T-helper 2 cell treated with Interferon-gamma antibody and Interleukin-4, amounts not matched to agents 100 ng/mL and 5 ng/mL, for 36 hours (primary cell): ENCODE measurements around the gene ASPSCR1. TPM values are rescaled to one million over a fixed set of nuclear protein-coding genes. Genes with fewer than 3 reads are reported as not detected.

Experiments
- intact Hi-C: fragments of 100-400 bp; cut with micrococcal nuclease; formaldehyde crosslinking; loops from one replicate; pipeline ENCODE4 v1.15.1; 2023
- total RNA-seq: library from RNA; stranded (reverse); gene quantifications from 2 replicates; pipeline ENCODE4 v1.2.3, GENCODE V29; 2022

The ASPSCR1 gene
- total RNA-seq, 1 donor from 2014 or later, result 35.5 TPM

DNA sequence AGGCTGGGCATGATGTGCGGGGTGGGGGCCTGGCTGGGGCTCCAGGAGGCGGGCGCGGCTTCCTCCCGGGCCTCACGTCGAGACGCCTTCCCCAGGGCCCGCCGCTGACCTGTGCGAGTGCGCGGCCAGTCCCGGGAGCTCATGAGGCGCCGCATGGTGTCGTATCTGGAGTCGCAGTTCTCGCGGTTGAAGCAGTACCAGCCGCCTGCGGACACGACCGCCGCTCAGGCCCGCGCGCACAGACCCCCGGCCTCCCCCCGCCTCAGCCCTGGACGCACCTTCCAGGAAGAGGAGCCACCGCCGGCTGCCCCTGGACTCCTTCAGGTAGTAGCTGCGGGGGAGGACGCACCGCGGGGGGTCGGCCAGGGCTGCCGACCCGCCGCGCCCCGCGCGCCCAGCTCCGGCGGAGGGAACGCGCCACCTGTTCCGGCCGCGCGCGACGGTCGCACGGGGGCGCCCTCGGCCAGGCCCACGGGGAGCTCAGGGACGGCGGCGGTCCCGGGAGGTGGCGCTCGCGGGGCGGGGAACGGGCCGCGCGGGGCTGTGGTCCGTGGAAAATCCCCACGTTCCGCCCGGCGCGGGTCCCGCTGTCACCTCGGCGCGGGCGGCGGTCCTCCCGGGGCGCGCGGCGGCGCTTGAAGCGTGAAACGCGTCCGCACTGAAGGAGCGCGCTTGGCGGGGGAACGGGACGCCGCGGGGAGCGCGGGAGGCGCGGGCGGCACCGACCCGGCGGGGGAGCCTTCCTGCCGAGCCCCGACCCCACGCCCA, 17.9 kb upstream of the ASPSCR1 start:
- intact Hi-C loops, result loop anchor here (1.0 kb wide), 1 partner anchor 62 kb away; no protein-coding TSS in a partner anchor

DNA sequence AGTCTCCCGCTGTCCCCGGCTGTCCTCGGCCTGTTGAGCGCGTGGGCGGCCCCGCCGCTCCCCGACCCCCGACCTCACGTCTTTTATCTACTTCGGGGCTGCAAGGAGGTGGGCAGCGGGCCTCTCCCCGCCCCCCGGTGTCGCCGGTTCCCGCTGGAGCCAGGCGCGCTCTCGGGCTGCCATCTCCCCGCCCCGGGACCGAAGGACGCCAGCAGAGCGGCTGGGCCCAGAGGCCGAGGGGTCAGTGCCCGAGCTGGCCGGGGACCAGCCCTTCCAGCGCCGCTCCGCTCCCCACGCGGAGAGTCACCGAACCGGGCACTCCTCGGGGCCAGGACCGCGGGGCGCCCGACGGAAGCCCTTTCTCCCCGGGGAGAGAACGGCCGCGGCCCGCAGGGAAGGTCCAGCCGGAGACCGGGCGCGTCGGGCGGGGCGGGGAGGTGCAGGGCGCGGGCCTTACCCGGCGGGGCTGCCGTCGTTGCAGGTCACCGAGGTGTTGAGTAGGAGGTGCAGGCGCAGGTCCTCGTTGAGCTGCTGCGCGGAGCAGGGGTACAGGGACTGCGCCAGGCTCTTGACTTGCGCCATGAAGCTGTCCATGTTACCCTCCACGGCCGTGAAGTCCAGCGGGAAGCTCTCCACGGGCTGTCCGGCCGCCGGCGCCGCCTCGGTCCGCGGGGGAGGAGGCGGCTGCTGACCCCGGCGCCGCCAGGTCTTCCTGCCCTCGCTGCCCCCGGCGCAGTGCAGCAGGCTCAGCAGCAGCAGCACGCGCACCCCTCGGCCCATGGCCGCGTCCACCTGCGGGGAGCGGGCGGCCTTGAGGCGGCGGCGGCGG, 17.1 kb upstream of the ASPSCR1 start:
- intact Hi-C loops, result no loop called here

DNA sequence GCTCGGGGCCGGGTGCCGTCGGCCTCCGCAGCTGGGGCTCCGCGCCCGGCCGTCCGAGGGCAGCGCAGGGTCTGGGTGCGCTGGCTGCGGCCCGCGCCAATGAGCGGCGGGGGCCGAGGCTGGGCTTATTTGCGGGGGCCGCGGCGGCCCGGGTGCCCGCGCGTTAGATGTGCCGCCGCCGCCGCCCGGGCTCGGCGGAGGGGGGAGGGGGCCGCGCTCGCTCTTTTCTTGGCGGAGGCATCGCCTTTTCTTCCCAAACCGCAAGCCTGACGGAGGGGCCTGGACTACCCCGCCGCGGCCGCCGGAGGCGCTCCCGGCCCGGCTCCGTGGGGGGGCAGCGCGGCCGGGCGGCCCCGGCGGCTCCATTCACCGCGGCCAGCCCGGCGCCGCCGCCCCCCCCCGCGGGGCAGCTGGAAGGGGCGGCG, 16.3 kb upstream of the ASPSCR1 start, which contains the start of gene NOTUM:
TSS of gene NOTUM (minus strand) at position 101 of the 425 bp plus-strand sequence. CDS start 278 bp downstream, outside the sequence.
- intact Hi-C loops, result no loop called here

DNA sequence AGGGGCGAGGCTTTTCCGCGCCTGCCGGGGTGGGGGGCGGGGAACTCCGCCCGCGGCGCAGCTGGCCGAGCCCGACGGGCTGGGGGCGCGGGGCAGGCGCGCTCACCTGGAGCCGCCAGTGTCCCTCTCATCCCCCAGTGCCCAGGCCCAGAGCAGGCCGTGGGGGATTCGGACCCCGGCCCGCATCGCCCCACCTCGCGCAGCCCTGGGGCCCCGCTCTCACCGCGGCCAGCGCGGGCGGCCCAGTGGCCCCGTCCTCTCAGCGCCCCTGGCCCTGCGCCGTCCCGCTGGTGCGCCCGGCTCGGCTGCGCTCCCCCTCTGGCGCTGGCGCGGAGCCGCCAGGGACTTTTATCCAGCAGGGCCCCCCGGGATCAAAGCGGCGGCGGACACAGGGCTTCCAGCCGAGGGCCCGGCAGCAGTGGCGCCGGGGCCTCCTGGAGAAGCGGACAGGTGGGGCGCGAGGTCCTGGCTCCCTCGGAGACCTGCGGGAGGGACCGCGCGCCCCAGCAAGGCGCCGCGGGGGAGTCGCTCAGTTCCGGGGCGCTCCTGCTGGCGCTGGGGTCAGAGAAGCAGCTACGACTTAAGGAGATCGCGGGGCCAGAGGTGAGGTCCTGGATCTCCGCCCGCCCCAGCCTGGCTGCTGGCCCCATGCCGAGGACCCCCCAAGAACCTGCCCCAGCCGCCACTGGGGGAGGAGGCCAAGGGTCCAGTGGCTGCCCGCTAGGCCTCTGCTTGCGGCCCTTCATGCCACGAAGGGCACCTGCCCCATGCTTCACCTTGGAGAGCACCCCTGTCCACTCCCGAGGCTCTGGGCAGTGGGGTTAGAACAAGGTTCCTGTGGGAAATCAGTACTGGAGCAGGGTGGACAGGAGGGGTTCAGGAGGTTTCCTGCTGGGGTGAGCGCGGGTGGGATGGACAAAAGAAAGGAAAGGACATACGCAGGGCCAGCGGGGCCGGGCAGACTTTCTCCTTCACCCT, 15.6 kb upstream of the ASPSCR1 start:
- intact Hi-C loops, result no loop called here

DNA sequence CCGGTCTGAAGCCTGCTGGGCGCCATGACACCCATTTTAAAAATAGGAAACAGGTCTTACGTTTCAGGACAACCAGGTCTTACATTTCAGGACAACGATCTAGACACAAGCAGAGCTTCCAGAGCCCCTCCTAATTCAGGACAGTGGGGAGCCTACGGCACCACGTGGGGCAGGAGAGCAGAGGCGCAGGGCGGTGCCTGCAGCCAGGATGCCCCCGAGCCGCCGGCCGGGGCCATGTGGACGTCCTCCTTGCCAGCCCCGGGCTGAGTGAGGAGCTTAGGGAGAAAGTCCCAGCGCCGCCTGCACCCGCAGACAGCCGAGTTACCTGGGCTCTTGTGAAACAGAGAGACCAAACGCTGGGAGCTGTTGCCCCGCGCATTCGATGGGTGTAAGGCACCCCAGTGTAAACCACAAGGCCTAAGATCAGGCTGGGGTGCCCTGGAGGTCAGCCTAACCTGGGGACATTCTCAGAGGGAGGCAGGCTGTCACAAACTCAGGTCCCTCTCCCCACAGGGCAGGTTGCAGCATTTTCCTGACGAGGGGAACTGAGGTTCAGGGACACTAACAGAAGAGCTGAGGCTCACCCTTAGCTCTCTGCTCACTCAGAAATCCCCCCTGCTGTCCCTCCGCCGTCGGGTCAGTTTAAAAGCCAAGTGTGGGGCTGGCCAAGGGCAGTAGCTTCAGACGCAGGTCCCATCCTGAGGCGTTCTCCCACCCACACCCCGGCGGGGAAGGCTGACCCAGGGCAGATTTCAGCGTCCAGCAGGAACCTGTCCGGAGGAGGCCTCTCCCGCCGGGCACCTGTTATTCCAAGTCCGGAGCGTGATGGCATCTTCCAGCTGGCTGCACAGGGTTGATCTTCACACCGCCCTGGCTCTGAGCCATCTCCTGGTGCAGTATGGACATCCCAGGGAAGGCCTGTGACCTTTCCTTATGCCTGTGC, 14.7 kb upstream of the ASPSCR1 start:
- intact Hi-C loops, result no loop called here

DNA sequence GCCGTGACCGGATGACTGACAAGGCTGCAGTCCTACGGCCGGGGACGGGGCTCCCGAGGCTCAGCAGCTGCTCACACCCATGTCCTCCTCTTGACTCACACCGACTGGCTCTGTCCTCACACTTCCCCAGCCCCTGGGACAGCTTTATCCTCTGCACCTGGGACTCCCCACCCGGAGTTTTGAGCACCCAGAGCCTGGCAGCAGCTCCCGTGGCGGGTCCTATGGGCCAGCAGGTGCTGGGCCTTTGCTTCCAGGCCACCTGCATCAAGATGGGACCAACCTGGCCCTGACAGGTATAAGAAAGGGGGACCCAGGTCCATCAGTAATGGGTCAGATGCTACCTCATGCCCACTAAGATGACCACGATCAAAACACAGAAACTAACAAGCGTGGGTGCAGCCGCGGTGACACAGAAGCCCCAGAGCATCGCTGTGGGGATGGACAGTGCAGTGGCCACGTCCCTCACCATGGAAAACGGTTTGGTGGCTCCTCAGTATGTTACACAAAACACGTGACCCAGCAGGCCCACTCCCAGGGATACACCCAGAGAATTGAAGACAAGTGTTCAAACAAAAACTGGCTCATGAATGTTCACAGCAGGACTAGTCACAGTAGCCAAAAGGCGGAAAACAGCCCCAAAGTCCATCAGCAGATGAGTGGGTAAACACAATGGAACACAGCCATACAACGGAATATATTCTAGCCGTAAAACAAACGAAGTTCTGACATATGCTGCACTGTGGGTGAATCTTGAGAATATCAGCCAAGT, 13.2 kb upstream of the ASPSCR1 start:
- intact Hi-C loops, result no loop called here

DNA sequence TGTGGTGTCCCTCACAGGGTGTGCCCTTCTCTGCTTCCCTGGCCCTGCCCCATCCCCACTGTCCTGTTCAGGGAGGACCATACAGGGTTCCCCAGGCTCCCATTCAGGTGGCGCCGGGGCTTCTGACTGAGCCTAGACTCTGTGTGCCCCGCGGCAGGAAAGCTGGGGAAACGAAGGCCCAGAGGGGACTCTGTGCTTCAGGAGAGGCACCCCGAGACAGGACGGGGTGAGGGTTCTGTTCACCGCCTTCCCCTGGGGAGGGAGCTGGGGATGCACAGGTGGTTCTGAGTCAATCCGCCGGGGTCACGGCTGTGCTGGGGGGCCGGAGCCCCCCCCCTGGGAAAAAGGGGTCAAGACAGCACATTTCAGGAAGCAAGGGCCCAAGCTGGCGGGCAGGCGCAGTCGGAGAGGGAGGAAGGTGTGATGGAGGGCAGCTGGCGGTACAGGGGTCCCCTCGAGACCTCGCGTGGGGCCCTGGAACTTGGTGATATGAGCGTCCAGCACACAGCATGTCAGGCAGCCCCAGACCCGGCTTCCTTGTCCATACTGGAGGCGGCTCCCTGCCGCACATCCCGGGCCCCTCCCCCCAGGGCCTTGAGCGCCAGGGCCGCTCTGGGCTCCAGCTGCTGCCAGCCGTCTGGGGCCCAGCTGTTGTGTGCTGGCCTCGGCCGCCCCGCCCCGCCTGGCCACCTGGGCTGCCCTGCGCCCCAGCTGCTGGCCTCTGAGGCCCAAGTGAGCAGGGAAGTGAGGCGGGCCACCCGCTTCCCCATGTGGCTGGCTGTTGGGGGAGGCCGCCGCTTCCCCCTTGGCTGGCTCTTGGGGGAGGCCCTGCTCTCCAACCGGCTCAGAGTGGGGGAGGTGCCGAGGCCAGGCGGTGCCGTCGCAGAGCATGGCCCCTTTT, 10.8 kb upstream of the ASPSCR1 start:
- intact Hi-C loops, result no loop called here

DNA sequence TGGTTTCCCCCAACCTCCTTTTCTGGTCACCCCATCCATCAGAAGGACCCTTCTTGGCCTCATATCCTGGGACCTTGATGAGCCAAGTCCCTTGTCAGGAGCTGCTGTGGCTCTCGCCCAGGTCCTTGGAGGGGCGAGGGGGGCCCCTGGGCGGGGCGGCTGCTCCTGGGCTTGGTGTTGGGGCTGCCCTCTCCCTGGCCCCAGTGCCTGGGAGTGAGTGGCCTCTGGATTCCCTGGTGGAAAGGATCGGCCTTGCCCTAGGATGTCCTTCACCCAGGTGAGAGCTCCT, 10.2 kb upstream of the ASPSCR1 start:
- intact Hi-C loops, result no loop called here

DNA sequence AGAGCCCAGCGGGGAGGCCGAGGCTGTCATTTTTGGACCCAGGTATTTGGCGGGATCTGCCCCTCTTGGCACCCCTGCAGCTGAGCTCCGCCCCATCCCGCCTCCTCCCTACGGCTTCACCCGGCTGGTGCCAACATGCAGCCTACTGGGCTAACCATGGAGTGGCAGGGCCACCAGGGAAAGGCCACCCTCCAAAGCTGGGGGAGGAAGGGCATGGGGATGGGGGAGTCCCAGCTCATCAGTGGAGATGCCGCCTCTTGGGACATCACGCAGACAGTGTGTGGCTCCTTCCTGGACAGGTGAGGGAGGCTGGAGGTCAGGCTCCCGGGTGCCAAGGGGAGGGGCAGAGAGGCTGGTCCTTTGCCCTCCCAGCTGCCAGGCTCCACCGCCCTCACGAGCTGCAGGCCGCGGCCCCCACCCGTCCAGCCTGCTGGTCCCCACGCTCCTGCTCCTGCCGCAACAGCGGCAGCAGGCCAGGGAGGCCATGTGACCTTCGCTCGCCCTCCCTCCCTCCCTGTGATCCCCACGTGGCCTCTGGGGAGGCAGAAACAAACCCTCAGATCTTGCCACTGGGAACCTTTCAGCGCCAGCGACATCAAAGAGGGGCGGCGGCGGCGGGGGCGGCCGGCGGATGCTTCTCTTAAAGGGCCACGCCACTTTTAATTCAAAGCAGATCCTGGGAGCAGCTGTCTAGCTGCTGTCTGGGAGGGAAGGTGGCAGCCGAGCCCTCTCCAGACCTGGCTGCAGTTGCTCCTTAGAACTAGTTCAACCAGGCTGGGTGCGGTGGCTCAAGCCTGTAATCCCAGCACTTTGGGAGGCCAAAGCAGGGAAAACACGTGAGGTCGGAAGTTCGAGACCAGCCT, 9.7 kb upstream of the ASPSCR1 start:
- intact Hi-C loops, result loop anchor here (1.0 kb wide), 1 partner anchor 10 kb away; the partner anchor contains the start of gene ASPSCR1

DNA sequence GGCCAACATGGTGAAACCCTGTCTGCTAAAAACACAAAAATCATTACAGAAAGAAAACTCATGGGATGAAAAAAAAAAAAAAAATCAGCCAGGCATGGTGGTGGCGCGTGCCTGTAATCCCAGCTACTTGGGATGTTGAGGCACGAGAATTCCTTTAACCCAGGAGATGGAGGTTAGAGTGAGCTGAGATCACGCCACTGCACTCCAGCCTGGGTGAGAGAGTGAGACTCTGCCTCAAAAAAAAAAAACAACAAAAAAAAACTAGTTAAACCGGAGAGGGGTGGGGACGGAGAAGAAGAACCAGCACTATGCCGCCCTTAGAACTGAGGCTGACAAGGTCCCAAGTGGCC, 9.1 kb upstream of the ASPSCR1 start:
- intact Hi-C loops, result loop anchor here (1.0 kb wide), 1 partner anchor 9 kb away; the partner anchor contains the start of gene ASPSCR1

DNA sequence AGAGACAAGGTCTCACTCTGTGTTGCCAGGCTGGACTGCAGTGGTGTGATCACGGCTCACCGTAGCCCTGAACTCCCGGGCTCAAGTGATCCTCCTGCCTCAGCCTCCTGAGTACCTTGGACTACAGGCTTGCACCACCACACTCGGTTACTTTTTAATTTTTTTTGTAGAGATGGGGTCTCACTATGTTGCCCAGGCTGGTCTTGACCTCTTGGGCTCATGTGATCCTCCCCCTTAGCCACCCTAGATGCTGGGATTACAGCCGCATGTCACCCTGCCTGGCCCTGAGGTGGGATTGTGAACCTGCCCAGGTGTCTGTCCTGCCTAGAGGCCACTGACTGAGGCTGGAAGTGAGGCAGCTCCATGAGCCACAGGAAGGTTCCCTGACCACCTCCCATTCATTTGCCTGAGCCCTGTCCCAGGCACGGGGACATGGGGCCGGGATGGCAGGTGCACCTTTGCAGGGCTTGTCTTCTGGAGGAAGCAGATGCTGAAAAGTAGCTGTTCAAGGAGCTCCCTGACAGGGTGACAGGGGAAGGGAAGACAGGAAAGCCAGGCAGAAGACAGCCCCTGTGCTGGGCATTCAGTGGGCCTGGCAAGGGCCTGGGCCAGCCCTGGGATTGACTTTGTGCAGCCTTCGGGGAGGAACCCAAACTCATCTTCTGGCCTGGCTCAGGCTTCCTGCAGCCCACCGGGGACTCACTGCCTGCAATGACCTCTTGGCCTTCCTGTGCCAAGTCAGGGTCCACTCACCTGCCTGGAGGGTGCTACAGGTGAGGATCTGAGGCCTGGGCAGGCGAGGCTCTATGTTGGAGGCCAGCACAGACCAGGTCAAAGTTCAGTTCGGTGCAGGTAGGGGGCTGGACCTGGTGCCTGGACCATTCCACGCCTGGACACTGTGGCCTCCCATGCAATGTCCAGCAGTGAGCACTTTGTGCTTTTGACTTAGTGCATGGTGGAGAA, 8.3 kb upstream of the ASPSCR1 start:
- intact Hi-C loops, result loop anchor here (1.0 kb wide), 1 partner anchor 8 kb away; the partner anchor contains the start of gene ASPSCR1

DNA sequence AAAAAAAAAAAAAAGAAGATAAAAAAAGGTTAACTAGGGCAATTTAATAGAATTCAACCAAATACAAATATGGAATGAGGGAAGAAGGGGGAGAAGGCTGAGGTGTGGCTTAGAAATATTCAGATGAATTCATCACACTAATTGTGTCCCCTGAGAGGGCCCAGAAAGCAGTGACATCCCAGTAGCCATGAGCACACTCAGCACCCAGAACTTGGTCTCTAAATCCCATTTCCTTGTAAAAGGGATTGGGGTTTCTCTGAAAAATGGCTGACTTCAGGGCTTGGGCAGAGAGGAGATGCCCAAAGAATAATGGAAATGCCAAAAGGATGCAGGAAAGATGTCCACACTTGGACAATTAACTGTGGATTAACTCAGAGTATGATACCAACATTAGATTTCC, 4.0 kb upstream of the ASPSCR1 start:
- intact Hi-C loops, result no loop called here

DNA sequence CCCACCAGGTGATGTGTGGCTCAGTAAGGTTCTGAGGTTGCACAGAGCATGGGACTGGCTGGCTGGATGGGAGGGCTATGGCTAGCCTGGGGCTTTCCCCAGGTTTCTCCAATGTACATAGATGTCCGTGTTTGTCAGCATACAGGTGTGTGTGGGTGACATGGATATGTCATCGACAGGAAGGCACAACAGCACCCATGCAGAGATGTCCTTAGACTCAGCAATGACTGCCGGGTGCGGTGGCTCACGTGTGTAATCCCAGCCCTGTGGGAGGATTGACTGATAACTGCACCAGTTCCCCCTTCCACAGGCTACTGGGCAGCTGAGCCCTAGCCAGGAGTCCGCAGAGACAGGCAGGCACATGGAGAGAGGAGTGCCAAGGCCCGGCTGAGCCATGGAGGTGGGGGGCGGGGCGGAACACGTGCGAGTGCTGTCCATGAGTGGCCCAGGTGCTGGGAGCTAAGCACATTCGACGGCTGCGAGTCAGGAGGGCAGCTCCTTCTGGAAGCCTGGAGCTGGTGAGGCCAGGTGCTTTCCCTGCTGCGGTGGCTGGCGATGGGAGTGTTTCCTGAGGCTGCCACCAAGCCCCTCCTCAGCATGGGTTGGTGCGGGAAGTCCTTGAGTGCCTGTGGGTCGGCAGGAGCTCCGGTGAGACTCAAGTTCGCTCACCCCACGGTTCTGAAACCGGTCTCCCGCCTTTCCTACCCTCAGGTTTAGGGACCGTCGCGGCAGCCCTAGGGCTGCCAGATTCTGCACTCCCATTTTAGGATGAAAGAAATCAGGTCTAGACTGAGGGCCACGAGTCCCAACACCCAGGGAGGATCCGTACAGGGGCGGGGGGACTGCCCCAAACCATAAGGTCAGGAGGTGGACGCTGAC, 858 bp upstream of the ASPSCR1 start:
- intact Hi-C loops, result loop anchor here (1.0 kb wide), 2 partner anchors 8 to 47 kb away; partner anchors contain the start of gene LRRC45

DNA sequence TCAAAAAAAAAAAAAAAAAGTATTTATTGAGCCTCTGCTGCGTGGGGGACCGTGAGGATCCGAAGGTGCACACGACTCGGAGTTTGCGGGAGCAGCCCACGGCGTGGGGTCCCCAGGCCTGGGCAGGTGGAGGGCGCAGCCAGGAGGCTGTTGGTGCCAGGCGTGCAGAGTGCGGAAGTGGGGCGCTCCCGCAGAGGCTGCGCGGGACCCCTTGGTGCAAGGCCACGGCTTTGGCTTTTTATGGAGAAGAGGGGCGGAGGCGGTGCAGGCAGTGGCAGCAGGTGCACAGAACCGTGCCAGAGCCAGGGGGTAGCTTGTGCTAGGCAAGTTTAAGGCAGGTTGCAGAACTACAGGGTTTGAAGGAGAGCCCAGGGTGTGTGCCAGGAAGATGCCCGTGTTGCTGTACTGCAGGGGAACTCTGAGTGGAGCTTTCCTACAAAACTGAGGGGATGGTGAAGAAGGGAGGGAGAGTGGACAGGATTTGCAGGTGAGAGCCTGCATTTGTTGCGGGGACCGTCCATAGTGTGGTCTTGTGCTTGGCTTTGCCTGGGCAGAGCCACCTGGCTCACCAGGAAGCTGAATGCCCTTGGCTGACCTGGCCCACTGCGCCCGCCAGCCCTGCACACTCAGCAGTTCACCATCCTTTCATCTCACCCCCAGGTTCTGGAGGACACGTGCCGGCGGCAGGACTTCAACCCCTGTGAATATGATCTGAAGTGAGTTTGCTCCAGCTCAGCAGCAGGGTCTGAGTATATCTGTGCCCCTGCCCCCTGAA, 1.3 kb downstream of the ASPSCR1 start:
- intact Hi-C loops, result no loop called here
